Mesenchymal stem cell (in vitro differentiated cells and primary cell): Measurements from ENCODE around the gene AGAP5. TPM values are rescaled to one million over a fixed set of nuclear protein-coding genes. Genes with fewer than 3 reads are reported as not detected.
A peak's percentile ranks its signal among the peaks of the same experiment; 100 is the strongest.
"Not testable (repeated sequence)": the region's sequence is repeated elsewhere in the genome, so short reads cannot be mapped to it uniquely, and the experiment has no call there.

Source experiments
- DNase-seq: peaks from one replicate; pipeline ENCODE4 v3.0.0-alpha.2; 2013
- H2AFZ ChIP-seq: one replicate; pipeline ENCODE4 v1.6.1; 2013; ENCODE audit warnings: low read depth, mild to moderate bottlenecking, control low read depth, inconsistent platforms, low read length, moderate library complexity
- H2AK5ac ChIP-seq: 2 replicates; pipeline ENCODE4 v1.6.1; 2013; ENCODE audit warnings: low read length, moderate library complexity, mild to moderate bottlenecking, inconsistent platforms; ENCODE audit not compliant: severe bottlenecking
- H2BK120ac ChIP-seq: one replicate; pipeline ENCODE4 v1.6.1; 2013; ENCODE audit warnings: low read depth, mild to moderate bottlenecking, inconsistent platforms, low read length, moderate library complexity
- H2BK12ac ChIP-seq, 2 experiments: one replicate each; pipeline ENCODE4 v1.6.1; 2013; ENCODE audit warnings: inconsistent platforms in 2 of 2, low read length in 2 of 2, mild to moderate bottlenecking in 2 of 2, moderate library complexity in 2 of 2, control low read depth in 1 of 2
- H2BK15ac ChIP-seq: one replicate; pipeline ENCODE4 v1.6.1; 2013; ENCODE audit warnings: mild to moderate bottlenecking, low read depth, inconsistent platforms; ENCODE audit not compliant: poor library complexity, severe bottlenecking
- H2BK5ac ChIP-seq: 2 replicates; pipeline ENCODE4 v1.6.1; 2013; ENCODE audit warnings: low read depth, mild to moderate bottlenecking, low read length, control low read depth, inconsistent platforms; ENCODE audit not compliant: poor library complexity, severe bottlenecking
- H3K14ac ChIP-seq, 2 experiments: one replicate each; pipeline ENCODE4 v1.6.1; 2013; ENCODE audit warnings: inconsistent platforms in 2 of 2, low read length in 2 of 2, control low read depth in 1 of 2, mild to moderate bottlenecking in 1 of 2, moderate library complexity in 1 of 2
- H3K18ac ChIP-seq, 2 experiments: one replicate each; pipeline ENCODE4 v1.6.1; 2013; ENCODE audit warnings: inconsistent platforms in 2 of 2, low read length in 2 of 2, control low read depth in 1 of 2, low read depth in 1 of 2, mild to moderate bottlenecking in 1 of 2
- H3K23ac ChIP-seq, 2 experiments: one replicate each; pipeline ENCODE4 v1.6.1; 2013; ENCODE audit warnings: inconsistent platforms in 2 of 2, low read length in 2 of 2, mild to moderate bottlenecking in 2 of 2, moderate library complexity in 2 of 2, control low read depth in 1 of 2
- H3K27ac ChIP-seq: 2 replicates; pipeline ENCODE4 v1.5.1; 2013; ENCODE audit warnings: mild to moderate bottlenecking, moderate library complexity, low read length, control low read depth, inconsistent platforms; ENCODE audit not compliant: poor library complexity, severe bottlenecking
- H3K27me3 ChIP-seq, 2 experiments: 2 replicates each; pipeline versions ENCODE4 v1.6.1 to v1.7.0; 2013; ENCODE audit warnings: low read length in 2 of 2, mild to moderate bottlenecking in 2 of 2, moderate library complexity in 2 of 2, control low read depth in 1 of 2, inconsistent platforms in 1 of 2; ENCODE audit not compliant: control insufficient read depth in 1 of 2, insufficient read depth in 1 of 2
- H3K36me3 ChIP-seq, 2 experiments: 2 replicates each; pipeline versions ENCODE4 v1.6.1 to v1.7.0; 2013; ENCODE audit warnings: low read length in 2 of 2, control low read depth in 1 of 2, inconsistent platforms in 1 of 2, low read depth in 1 of 2, mild to moderate bottlenecking in 1 of 2; ENCODE audit not compliant: insufficient read depth in 2 of 2, control insufficient read depth in 1 of 2
- H3K4ac ChIP-seq, 2 experiments: one replicate each; pipeline ENCODE4 v1.6.1; 2013; ENCODE audit warnings: inconsistent platforms in 2 of 2, low read length in 2 of 2, mild to moderate bottlenecking in 2 of 2, moderate library complexity in 2 of 2, control low read depth in 1 of 2, low read depth in 1 of 2
- H3K4me1 ChIP-seq: 2 replicates; pipeline ENCODE4 v1.6.1; 2013; ENCODE audit warnings: low read depth, low read length, control low read depth; ENCODE audit not compliant: control insufficient read depth, insufficient read depth
- H3K4me2 ChIP-seq: 2 replicates; pipeline ENCODE4 v1.6.1; 2013; ENCODE audit warnings: low read length, mild to moderate bottlenecking, inconsistent platforms; ENCODE audit not compliant: poor library complexity, severe bottlenecking
- H3K4me3 ChIP-seq, 2 experiments: 2 replicates each; pipeline versions ENCODE4 v1.5.1 to v1.7.0; 2013; ENCODE audit warnings: low read length in 2 of 2, mild to moderate bottlenecking in 2 of 2, control low read depth in 1 of 2, low read depth in 1 of 2; ENCODE audit not compliant: insufficient read depth in 1 of 2
- H3K79me1 ChIP-seq: replicated peaks from 2 replicates; pipeline ENCODE4 v1.6.1; 2013; ENCODE audit warnings: mild to moderate bottlenecking, control low read depth, low read length, inconsistent platforms; ENCODE audit not compliant: poor library complexity, severe bottlenecking
- H3K9ac ChIP-seq: 2 replicates; pipeline ENCODE4 v1.7.0; 2013; ENCODE audit warnings: mild to moderate bottlenecking, low read length, moderate library complexity
- H3K9me3 ChIP-seq: 2 replicates; pipeline ENCODE4 v1.7.0; 2013; ENCODE audit warnings: mild to moderate bottlenecking, low read length; ENCODE audit not compliant: control insufficient read depth
- H4K8ac ChIP-seq: one replicate; pipeline ENCODE4 v1.6.1; 2013; ENCODE audit warnings: inconsistent platforms, mild to moderate bottlenecking, low read length, moderate library complexity
- H4K91ac ChIP-seq: one replicate; pipeline ENCODE4 v1.6.1; 2013; ENCODE audit warnings: mild to moderate bottlenecking, low read length, inconsistent platforms
- WGBS: methylation state at CpG from one replicate; pipeline ENCODE4 v1.1.7; 2013; ENCODE audit warnings: mixed read lengths; 5-methylcytosine and 5-hydroxymethylcytosine counted together
- polyA plus RNA-seq, 2 experiments: library from polyadenylated mRNA; stranded (reverse); fragments of 200-250 nt; gene quantifications; one replicate each; pipeline ENCODE4 v1.2.3, GENCODE V29; 2013

Gene AGAP5
- 0.98 TPM for polyA plus RNA-seq (2013, experiment 1 of 2)
- 1.2 TPM for polyA plus RNA-seq (2013, experiment 2 of 2)

- not testable (repeated sequence) for H3K9me3 ChIP-seq, H2BK12ac ChIP-seq, H3K4me1 ChIP-seq, H3K23ac ChIP-seq, H3K27me3 ChIP-seq, H4K8ac ChIP-seq, H3K9ac ChIP-seq, H3K27ac ChIP-seq, H2AK5ac ChIP-seq, H4K91ac ChIP-seq, H3K14ac ChIP-seq, DNase-seq, H3K79me1 ChIP-seq, H3K18ac ChIP-seq, H2BK120ac ChIP-seq, H3K4me2 ChIP-seq, H3K36me3 ChIP-seq, H2AFZ ChIP-seq, H3K4ac ChIP-seq, H2BK5ac ChIP-seq, H3K4me3 ChIP-seq, H2BK15ac ChIP-seq
- 94% methylated on average over 10 of the region's 16 CpGs for WGBS
These were observed at the start of gene AGAP5 for GRCh38 chr10:73697675-73698159. AGAP5 (minus strand) TSS chr10:73698109; CDS start chr10:73697755, 354 bp downstream.

- no peak overlapping the region for H2AK5ac ChIP-seq
- WGBS, result 100% methylated on average over 1 of the region's 2 CpGs
- no peak overlapping the region for H3K14ac ChIP-seq
- H2AFZ ChIP-seq, result no peak overlapping the region
- H3K9ac ChIP-seq, result no peak overlapping the region
- no peak overlapping the region for H3K4me3 ChIP-seq
- peaks cover 4% of the 10 kb centered on the region for H3K4me1 ChIP-seq
- H3K4ac ChIP-seq, result no peak overlapping the region
- H3K27me3 ChIP-seq, result no peaks in the 10 kb centered on the region
- H2BK120ac ChIP-seq, result no peak overlapping the region
- no peak overlapping the region for H3K18ac ChIP-seq
- H3K79me1 ChIP-seq, result peaks cover 13% of the 10 kb centered on the region
- no peak overlapping the region for H2BK5ac ChIP-seq
- H2BK15ac ChIP-seq, result no peak overlapping the region
- H4K91ac ChIP-seq, result no peak overlapping the region
- no peak overlapping the region for H3K23ac ChIP-seq
- H4K8ac ChIP-seq, result no peak overlapping the region
- no peak overlapping the region for H3K27ac ChIP-seq
- H2BK12ac ChIP-seq, result no peak overlapping the region
- no peak overlapping the region for H3K4me2 ChIP-seq
- peaks cover 34 to 52% of the 10 kb centered on the region in 2 experiments for H3K36me3 ChIP-seq
- no peak for DNase-seq
- H3K9me3 ChIP-seq, result no peaks in the 10 kb centered on the region
These were observed 48.8 kb upstream of the AGAP5 start for GRCh38 chr10:73746721-73747120.

GRCh38 chr10:73744664-73744975, 46.7 kb upstream of the AGAP5 start:
- Histone ChIP-seq H3K18ac (peak overlapping the region in 1 of 2 experiments; percentile 81), H3K79me1 (peaks cover 11% of the 10 kb centered on the region), H3K4me1 (peaks cover 7% of the 10 kb centered on the region), H3K9ac (peak overlapping the region; percentile 98), H3K4me3 (peak overlapping the region; percentile 66 to 95), H4K91ac (peak overlapping the region; percentile 5), H3K4ac (peak overlapping the region; percentile 0 to 42), H2AFZ (peak overlapping the region; percentile 18), H3K27ac (peak overlapping the region; percentile 69), H3K27me3 (no peaks in the 10 kb centered on the region), H2BK12ac (no peak overlapping the region), H3K14ac (no peak overlapping the region), H2AK5ac (no peak overlapping the region), H2BK5ac (no peak overlapping the region), H2BK120ac (no peak overlapping the region), H3K4me2 (peak overlapping the region; percentile 71), H4K8ac (peak overlapping the region; percentile 5), H3K23ac (peak overlapping the region in 1 of 2 experiments; percentile 34), H3K36me3 (peaks cover 33 to 36% of the 10 kb centered on the region in 2 experiments), H2BK15ac (no peak overlapping the region), H3K9me3 (no peaks in the 10 kb centered on the region)
- DNase-seq, result peak; percentile 87
- 0% methylated on average over 7 of the region's 10 CpGs for WGBS

- peak; percentile 97 for DNase-seq
- no peak within 1 kb of the TSS for H2BK12ac ChIP-seq
- under 1% methylated on average over 34 of the region's 36 CpGs for WGBS
- H2AK5ac ChIP-seq, result peak within 1 kb of the TSS; percentile 100
- H4K8ac ChIP-seq, result peak within 1 kb of the TSS; percentile 96
- H4K91ac ChIP-seq, result peak within 1 kb of the TSS; percentile 86
- peak within 1 kb of the TSS; percentile 97 for H2BK120ac ChIP-seq
- H3K4ac ChIP-seq, result peak within 1 kb of the TSS; percentile 99 to 100
- no peaks in the 10 kb centered on the region for H3K9me3 ChIP-seq
- H3K4me3 ChIP-seq, result peak within 1 kb of the TSS; percentile 66 to 95
- peak within 1 kb of the TSS; percentile 18 for H2AFZ ChIP-seq
- peak within 1 kb of the TSS; percentile 93 for H3K4me2 ChIP-seq
- peak within 1 kb of the TSS in 1 of 2 experiments; percentile 27 for H3K14ac ChIP-seq
- peaks cover 7% of the 10 kb centered on the region for H3K4me1 ChIP-seq
- peak within 1 kb of the TSS; percentile 81 to 98 for H3K18ac ChIP-seq
- peak within 1 kb of the TSS in 1 of 2 experiments; percentile 34 for H3K23ac ChIP-seq
- peaks cover 29 to 36% of the 10 kb centered on the region in 2 experiments for H3K36me3 ChIP-seq
- peak within 1 kb of the TSS; percentile 82 for H2BK5ac ChIP-seq
- peak within 1 kb of the TSS; percentile 69 for H3K27ac ChIP-seq
- H2BK15ac ChIP-seq, result peak within 1 kb of the TSS; percentile 52
- no peaks in the 10 kb centered on the region for H3K27me3 ChIP-seq
- H3K79me1 ChIP-seq, result peaks cover 11% of the 10 kb centered on the region
- H3K9ac ChIP-seq, result peak within 1 kb of the TSS; percentile 98
These were observed 46.2 kb upstream of the AGAP5 start, which contains the start of gene SEC24C for GRCh38 chr10:73743905-73744663. SEC24C (plus strand) TSS chr10:73744372; CDS start chr10:73746833, 2,461 bp downstream.
